ENCODE results near the gene B3GNT3. TPM values are rescaled to one million over a fixed set of nuclear protein-coding genes. Genes with fewer than 3 reads are reported as not detected.
"Not testable (repeated sequence)": the region's sequence is repeated elsewhere in the genome, so short reads cannot be mapped to it uniquely, and the experiment has no call there.

The B3GNT3 gene
- total RNA-seq, 2 donors from 2014 or later: not detected

GRCh38 chr19:17757125-17757524 lies 37.8 kb upstream of the B3GNT3 start:
- ATAC-seq (no peak), DNase-seq (ENCODE audit: low spot score) (no peak)
- peaks cover 5% of the 10 kb centered on the region for H3K36me3 Mint-ChIP-seq
- no peak overlapping the region for H3K27ac Mint-ChIP-seq
- no peak overlapping the region for H3K4me3 Mint-ChIP-seq
- no peaks in the 10 kb centered on the region for H3K9me3 Mint-ChIP-seq
- H3K27me3 Mint-ChIP-seq: no peaks in the 10 kb centered on the region
- H3K4me1 Mint-ChIP-seq (ENCODE audit: low read depth in 2 of 2): peaks cover 10 to 11% of the 10 kb centered on the region in 2 donors

- H3K4me3 Mint-ChIP-seq: no peak overlapping the region
These were observed 36.4 kb upstream of the B3GNT3 start for GRCh38 chr19:17758515-17758914.

GRCh38 chr19:17761148-17761547 lies 33.8 kb upstream of the B3GNT3 start:
- Mint-ChIP-seq H3K36me3 (no peaks in the 10 kb centered on the region), H3K9me3 (no peaks in the 10 kb centered on the region), H3K4me3 (no peak overlapping the region), H3K4me1 (ENCODE audit: low read depth in 2 of 2) (peaks cover 0 to 7% of the 10 kb centered on the region in 2 donors), H3K27ac (no peak overlapping the region), H3K27me3 (no peaks in the 10 kb centered on the region)
- no peak for ATAC-seq
- no peak for DNase-seq (ENCODE audit: low spot score)

More at GRCh38 chr19:17758515-17758914, 36.4 kb upstream of the B3GNT3 start:
- Mint-ChIP-seq H3K36me3 (peaks cover 5% of the 10 kb centered on the region), H3K4me1 (ENCODE audit: low read depth in 2 of 2) (peaks cover 10 to 11% of the 10 kb centered on the region in 2 donors), H3K9me3 (no peaks in the 10 kb centered on the region), H3K27ac (no peak overlapping the region), H3K27me3 (no peaks in the 10 kb centered on the region)
- ATAC-seq (no peak), DNase-seq (ENCODE audit: low spot score) (no peak)

GRCh38 chr19:17762505-17763229 lies 32.3 kb upstream of the B3GNT3 start:
- Mint-ChIP-seq H3K4me3 (no peak overlapping the region), H3K27ac (no peak overlapping the region), H3K4me1 (ENCODE audit: low read depth in 2 of 2) (peaks cover 0 to 10% of the 10 kb centered on the region in 2 donors), H3K27me3 (no peaks in the 10 kb centered on the region), H3K36me3 (no peaks in the 10 kb centered on the region), H3K9me3 (no peaks in the 10 kb centered on the region)
- peak in 1 of 2 donors; percentile 60 for ATAC-seq
- DNase-seq (ENCODE audit: low spot score): no peak

GRCh38 chr19:17764348-17764747 lies 30.6 kb upstream of the B3GNT3 start:
- Mint-ChIP-seq H3K27me3 (no peaks in the 10 kb centered on the region), H3K4me3 (no peak overlapping the region), H3K9me3 (no peaks in the 10 kb centered on the region), H3K27ac (peak overlapping the region in 1 of 2 donors; percentile 49), H3K36me3 (no peaks in the 10 kb centered on the region), H3K4me1 (ENCODE audit: low read depth in 2 of 2) (peaks cover 0 to 6% of the 10 kb centered on the region in 2 donors)
- DNase-seq (ENCODE audit: low spot score): no peak
- ATAC-seq: no peak

- H3K27me3 Mint-ChIP-seq: no peaks in the 10 kb centered on the region
- no peak for DNase-seq (ENCODE audit: low spot score)
- H3K4me3 Mint-ChIP-seq: no peak overlapping the region
- peak overlapping the region; percentile 49 to 88 for H3K27ac Mint-ChIP-seq
- no peaks in the 10 kb centered on the region for H3K36me3 Mint-ChIP-seq
- peak; percentile 76 to 82 for ATAC-seq
- H3K4me1 Mint-ChIP-seq (ENCODE audit: low read depth in 2 of 2): peaks cover 0 to 6% of the 10 kb centered on the region in 2 donors
- H3K9me3 Mint-ChIP-seq: no peaks in the 10 kb centered on the region
These were observed 29.8 kb upstream of the B3GNT3 start for GRCh38 chr19:17765069-17765618.

- DNase-seq (ENCODE audit: low spot score): no peak
- no peaks in the 10 kb centered on the region for H3K27me3 Mint-ChIP-seq
- H3K36me3 Mint-ChIP-seq: no peaks in the 10 kb centered on the region
- H3K4me1 Mint-ChIP-seq (ENCODE audit: low read depth in 2 of 2): peaks cover 0 to 6% of the 10 kb centered on the region in 2 donors
- H3K27ac Mint-ChIP-seq: no peak overlapping the region
- ATAC-seq: peak in 1 of 2 donors; percentile 70
- no peaks in the 10 kb centered on the region for H3K9me3 Mint-ChIP-seq
- H3K4me3 Mint-ChIP-seq: no peak overlapping the region
These were observed 28.3 kb upstream of the B3GNT3 start for GRCh38 chr19:17766543-17767131.

- Mint-ChIP-seq H3K4me3 (no peak overlapping the region), H3K36me3 (no peaks in the 10 kb centered on the region), H3K27me3 (no peaks in the 10 kb centered on the region), H3K27ac (no peak overlapping the region), H3K9me3 (no peaks in the 10 kb centered on the region), H3K4me1 (ENCODE audit: low read depth in 2 of 2) (peaks cover 0 to 9% of the 10 kb centered on the region in 2 donors)
- ATAC-seq (no peak), DNase-seq (ENCODE audit: low spot score) (no peak)
These were observed 27.4 kb upstream of the B3GNT3 start for GRCh38 chr19:17767559-17767958.

- peaks cover 0 to 8% of the 10 kb centered on the region in 2 donors for H3K4me1 Mint-ChIP-seq (ENCODE audit: low read depth in 2 of 2)
- DNase-seq (ENCODE audit: low spot score) (no peak), ATAC-seq (no peak)
- H3K36me3 Mint-ChIP-seq: no peaks in the 10 kb centered on the region
- H3K4me3 Mint-ChIP-seq: no peak overlapping the region
- H3K27ac Mint-ChIP-seq: no peak overlapping the region
- no peaks in the 10 kb centered on the region for H3K27me3 Mint-ChIP-seq
- H3K9me3 Mint-ChIP-seq: no peaks in the 10 kb centered on the region
These were observed 24.3 kb upstream of the B3GNT3 start for GRCh38 chr19:17770613-17771012.

GRCh38 chr19:17772172-17772571 lies 22.8 kb upstream of the B3GNT3 start:
- DNase-seq (ENCODE audit: low spot score) (no peak), ATAC-seq (peak in 1 of 2 donors; percentile 40)
- H3K4me1 Mint-ChIP-seq (ENCODE audit: low read depth in 2 of 2): peaks cover 4 to 14% of the 10 kb centered on the region in 2 donors
- no peaks in the 10 kb centered on the region for H3K9me3 Mint-ChIP-seq
- no peak overlapping the region for H3K27ac Mint-ChIP-seq
- H3K27me3 Mint-ChIP-seq: no peaks in the 10 kb centered on the region
- no peak overlapping the region for H3K4me3 Mint-ChIP-seq
- H3K36me3 Mint-ChIP-seq: no peaks in the 10 kb centered on the region

- no peaks in the 10 kb centered on the region for H3K9me3 Mint-ChIP-seq
- H3K27me3 Mint-ChIP-seq: no peaks in the 10 kb centered on the region
- no peak for ATAC-seq
- no peak overlapping the region for H3K27ac Mint-ChIP-seq
- H3K4me1 Mint-ChIP-seq (ENCODE audit: low read depth in 2 of 2): peaks cover 9 to 31% of the 10 kb centered on the region in 2 donors
- no peak for DNase-seq (ENCODE audit: low spot score)
- H3K4me3 Mint-ChIP-seq: no peak overlapping the region
- H3K36me3 Mint-ChIP-seq: no peaks in the 10 kb centered on the region
These were observed 19.6 kb upstream of the B3GNT3 start for GRCh38 chr19:17775245-17775927.

- H3K27me3 Mint-ChIP-seq: no peaks in the 10 kb centered on the region
- peak overlapping the region in 1 of 2 donors; percentile 60 for H3K27ac Mint-ChIP-seq
- no peak for DNase-seq (ENCODE audit: low spot score)
- peaks cover 9 to 31% of the 10 kb centered on the region in 2 donors for H3K4me1 Mint-ChIP-seq (ENCODE audit: low read depth in 2 of 2)
- H3K4me3 Mint-ChIP-seq: peak overlapping the region; percentile 36
- ATAC-seq: peak in 1 of 2 donors; percentile 36
- no peaks in the 10 kb centered on the region for H3K36me3 Mint-ChIP-seq
- H3K9me3 Mint-ChIP-seq: no peaks in the 10 kb centered on the region
These were observed 18.7 kb upstream of the B3GNT3 start for GRCh38 chr19:17775991-17776803.

- not testable (repeated sequence) for DNase-seq (ENCODE audit: low spot score); H3K36me3 Mint-ChIP-seq; ATAC-seq
These were observed 17.1 kb upstream of the B3GNT3 start for GRCh38 chr19:17777840-17778239.

More at GRCh38 chr19:17777840-17778239, 17.1 kb upstream of the B3GNT3 start:
- H3K4me3 Mint-ChIP-seq, H3K27ac Mint-ChIP-seq, H3K27me3 Mint-ChIP-seq, H3K9me3 Mint-ChIP-seq: not testable (repeated sequence)
- peaks cover 9 to 32% of the 10 kb centered on the region in 2 donors for H3K4me1 Mint-ChIP-seq (ENCODE audit: low read depth in 2 of 2)

Data from natural killer cell treated with Interleukin-12 subunit alpha and Interleukin-12 subunit beta and Interleukin-15 and Interleukin-18, amount 100 ng/mL, for 72 hours (primary cell).